ENCODE results near the gene TNRC6C. TPM values are rescaled to one million over a fixed set of nuclear protein-coding genes. Genes with fewer than 3 reads are reported as not detected.

The TNRC6C gene
- total RNA-seq, 2 experiments from 2014 or later: 10.9 to 15.6 TPM

DNA sequence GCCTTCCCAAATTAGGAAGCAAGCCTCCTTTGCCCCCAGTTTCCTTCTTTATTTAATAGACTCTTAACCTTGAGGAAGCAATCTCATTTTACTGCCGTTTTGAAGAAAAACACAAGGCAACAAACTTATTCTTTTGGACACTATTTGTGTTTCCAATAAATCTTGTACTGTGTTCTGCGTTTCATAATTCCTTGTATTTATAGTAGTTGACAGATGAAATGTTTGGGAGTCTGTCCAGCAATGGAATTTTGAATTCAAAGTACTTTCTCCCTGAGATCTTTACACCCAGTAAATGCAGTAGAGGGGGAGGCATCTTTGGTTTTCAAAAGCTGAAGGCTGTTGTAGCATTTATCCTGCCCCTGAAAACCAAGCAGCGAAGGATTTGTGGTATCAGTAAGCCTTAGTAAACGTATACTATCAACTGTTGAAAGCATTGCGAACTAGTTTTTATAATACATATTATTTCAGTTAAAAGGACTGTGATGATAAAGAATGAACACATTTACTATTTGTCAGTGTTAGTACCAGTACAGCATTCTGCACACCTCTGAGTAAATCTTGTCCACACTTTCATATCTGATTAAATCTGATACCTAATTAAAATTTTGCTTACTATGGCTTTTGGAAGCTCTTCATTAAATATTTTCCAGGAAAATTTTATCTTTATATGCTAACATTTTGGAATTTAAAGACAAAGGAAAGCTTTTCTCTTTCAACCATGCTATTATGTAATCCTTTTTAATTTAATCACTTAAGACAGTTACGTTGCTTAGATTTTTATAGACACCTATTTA is 83.1 kb downstream of the TNRC6C start:
- intact Hi-C loops (cut with micrococcal nuclease): no loop called here
- no peaks in the 10 kb centered on the region for H3K9me3 Mint-ChIP-seq
- no peaks in the 10 kb centered on the region for H3K27me3 Mint-ChIP-seq
- CTCF ChIA-PET: interaction anchor here (0.6 to 3.6 kb wide), 9 partner anchors 10 to 209 kb away, joined by 3 to 19 read pairs (median 3); no protein-coding TSS in a partner anchor
- peak overlapping the region; percentile 70 for H3K4me3 Mint-ChIP-seq
- H3K27ac Mint-ChIP-seq: peak overlapping the region; percentile 44
- peaks cover 4% of the 10 kb centered on the region for H3K36me3 Mint-ChIP-seq
- POLR2A ChIA-PET: interaction anchor here (0.7 kb wide), 1 partner anchor 396 kb away, joined by 4 read pairs; no protein-coding TSS in a partner anchor
- no peak for DNase-seq
- peaks cover 23% of the 10 kb centered on the region for H3K4me1 Mint-ChIP-seq (ENCODE audit: low read depth)

DNA sequence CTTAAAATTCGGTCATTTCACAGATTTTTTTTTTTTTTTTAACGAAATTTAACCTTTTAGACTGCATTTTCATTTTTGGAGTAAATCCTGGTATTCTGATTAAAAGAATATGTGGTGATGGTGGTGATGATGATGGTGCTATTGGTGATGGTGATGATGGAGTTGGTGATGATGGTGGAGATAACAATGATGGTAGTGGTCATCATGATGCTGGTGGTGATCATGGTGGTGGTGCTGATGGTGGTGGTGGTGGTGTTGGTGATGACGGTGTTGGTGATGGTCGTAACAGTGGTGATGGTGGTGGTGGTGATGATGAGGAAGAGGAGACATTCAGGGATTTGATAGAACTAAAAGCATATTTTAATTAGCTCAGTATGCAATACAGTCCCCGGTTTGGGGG is 84.0 kb downstream of the TNRC6C start:
- peaks cover 4% of the 10 kb centered on the region for H3K36me3 Mint-ChIP-seq
- no peak overlapping the region for H3K27ac Mint-ChIP-seq
- peaks cover 25% of the 10 kb centered on the region for H3K4me1 Mint-ChIP-seq (ENCODE audit: low read depth)
- ChIA-PET POLR2A (interaction anchor here (1.0 kb wide), 1 partner anchor 84 kb away, joined by 3 read pairs; the partner anchor contains the start of gene TNRC6C), CTCF (interaction anchor here (0.8 to 3.6 kb wide), 6 partner anchors 10 to 43 kb away, joined by 3 to 19 read pairs (median 3); no protein-coding TSS in a partner anchor)
- no peak overlapping the region for H3K4me3 Mint-ChIP-seq
- no peak for DNase-seq
- intact Hi-C loops (cut with micrococcal nuclease): no loop called here
- H3K9me3 Mint-ChIP-seq: no peaks in the 10 kb centered on the region
- H3K27me3 Mint-ChIP-seq: no peaks in the 10 kb centered on the region

GRCh38 chr17:78043031-78043430 is 84.5 kb downstream of the TNRC6C start:
- DNase-seq: no peak
- H3K36me3 Mint-ChIP-seq: peaks cover 4% of the 10 kb centered on the region
- H3K9me3 Mint-ChIP-seq: no peaks in the 10 kb centered on the region
- ChIA-PET POLR2A (interaction anchor here (1.0 kb wide), 1 partner anchor 85 kb away, joined by 3 read pairs; the partner anchor contains the start of gene TNRC6C), CTCF (interaction anchor here (0.9 to 3.6 kb wide), 3 partner anchors 10 to 42 kb away, joined by 3 to 19 read pairs (median 4); no protein-coding TSS in a partner anchor)
- H3K27me3 Mint-ChIP-seq: no peaks in the 10 kb centered on the region
- peaks cover 25% of the 10 kb centered on the region for H3K4me1 Mint-ChIP-seq (ENCODE audit: low read depth)
- no peak overlapping the region for H3K4me3 Mint-ChIP-seq
- no peak overlapping the region for H3K27ac Mint-ChIP-seq
- intact Hi-C loops (cut with micrococcal nuclease): no loop called here

DNA sequence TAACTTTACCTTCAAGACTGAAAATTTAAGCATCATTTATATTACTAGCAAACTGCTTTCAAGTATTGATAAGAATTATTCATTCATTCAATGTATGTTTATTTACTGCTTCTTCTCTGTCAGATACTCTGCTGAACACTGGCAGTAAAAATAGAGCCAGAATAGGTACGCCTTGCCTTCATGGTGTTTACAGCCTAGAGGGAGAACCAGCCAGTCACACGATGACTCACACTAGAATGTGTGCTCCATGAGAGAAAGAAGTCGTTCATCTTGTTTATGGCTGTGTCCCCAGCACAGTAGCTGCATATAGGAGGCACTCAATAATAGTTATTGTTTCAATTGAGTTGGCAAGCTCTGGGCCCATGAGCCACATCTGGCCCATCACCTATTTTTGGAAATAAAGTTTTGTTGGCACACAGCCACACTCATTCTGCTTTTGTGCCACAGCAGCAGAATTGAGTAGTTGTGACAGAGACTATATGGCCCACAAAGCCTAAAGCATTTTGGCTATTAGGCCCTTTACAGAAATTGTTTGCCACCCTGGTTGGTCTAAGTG is 85.9 kb downstream of the TNRC6C start:
- no peak overlapping the region for H3K4me3 Mint-ChIP-seq
- no peaks in the 10 kb centered on the region for H3K27me3 Mint-ChIP-seq
- no peaks in the 10 kb centered on the region for H3K9me3 Mint-ChIP-seq
- ChIA-PET CTCF (interaction anchor here (0.8 to 3.6 kb wide), 4 partner anchors 9 to 41 kb away, joined by 3 to 19 read pairs (median 4); no protein-coding TSS in a partner anchor), POLR2A (no interaction called here)
- H3K27ac Mint-ChIP-seq: no peak overlapping the region
- H3K4me1 Mint-ChIP-seq (ENCODE audit: low read depth): peaks cover 28% of the 10 kb centered on the region
- H3K36me3 Mint-ChIP-seq: peaks cover 10% of the 10 kb centered on the region
- DNase-seq: no peak
- intact Hi-C loops (cut with micrococcal nuclease): no loop called here

GRCh38 chr17:78045316-78045715 is 86.8 kb downstream of the TNRC6C start:
- intact Hi-C loops (cut with micrococcal nuclease): no loop called here
- no peaks in the 10 kb centered on the region for H3K27me3 Mint-ChIP-seq
- ChIA-PET CTCF (no interaction called here), POLR2A (no interaction called here)
- DNase-seq: peak; percentile 27
- peaks cover 28% of the 10 kb centered on the region for H3K4me1 Mint-ChIP-seq (ENCODE audit: low read depth)
- H3K9me3 Mint-ChIP-seq: no peaks in the 10 kb centered on the region
- no peak overlapping the region for H3K4me3 Mint-ChIP-seq
- H3K36me3 Mint-ChIP-seq: peaks cover 19% of the 10 kb centered on the region
- H3K27ac Mint-ChIP-seq: no peak overlapping the region

GRCh38 chr17:78046923-78047322 is 88.4 kb downstream of the TNRC6C start:
- intact Hi-C loops (cut with micrococcal nuclease): no loop called here
- H3K27ac Mint-ChIP-seq: no peak overlapping the region
- POLR2A ChIA-PET: no interaction called here
- DNase-seq: no peak
- H3K9me3 Mint-ChIP-seq: no peaks in the 10 kb centered on the region
- no peak overlapping the region for H3K4me3 Mint-ChIP-seq
- no peaks in the 10 kb centered on the region for H3K27me3 Mint-ChIP-seq
- H3K4me1 Mint-ChIP-seq (ENCODE audit: low read depth): peaks cover 25% of the 10 kb centered on the region
- CTCF ChIA-PET: interaction anchor here (1.4 kb wide), 1 partner anchor 33 kb away, joined by 3 read pairs; no protein-coding TSS in a partner anchor
- H3K36me3 Mint-ChIP-seq: peaks cover 27% of the 10 kb centered on the region

GRCh38 chr17:78048346-78049292 is 90.1 kb downstream of the TNRC6C start:
- intact Hi-C loops (cut with micrococcal nuclease): no loop called here
- no peaks in the 10 kb centered on the region for H3K27me3 Mint-ChIP-seq
- peaks cover 22% of the 10 kb centered on the region for H3K4me1 Mint-ChIP-seq (ENCODE audit: low read depth)
- POLR2A ChIA-PET: no interaction called here
- CTCF ChIA-PET: interaction anchor here (1.4 kb wide), 1 partner anchor 35 kb away, joined by 3 read pairs; no protein-coding TSS in a partner anchor
- DNase-seq: no peak
- peaks cover 26% of the 10 kb centered on the region for H3K36me3 Mint-ChIP-seq
- H3K4me3 Mint-ChIP-seq: no peak overlapping the region
- no peaks in the 10 kb centered on the region for H3K9me3 Mint-ChIP-seq
- H3K27ac Mint-ChIP-seq: no peak overlapping the region

DNA sequence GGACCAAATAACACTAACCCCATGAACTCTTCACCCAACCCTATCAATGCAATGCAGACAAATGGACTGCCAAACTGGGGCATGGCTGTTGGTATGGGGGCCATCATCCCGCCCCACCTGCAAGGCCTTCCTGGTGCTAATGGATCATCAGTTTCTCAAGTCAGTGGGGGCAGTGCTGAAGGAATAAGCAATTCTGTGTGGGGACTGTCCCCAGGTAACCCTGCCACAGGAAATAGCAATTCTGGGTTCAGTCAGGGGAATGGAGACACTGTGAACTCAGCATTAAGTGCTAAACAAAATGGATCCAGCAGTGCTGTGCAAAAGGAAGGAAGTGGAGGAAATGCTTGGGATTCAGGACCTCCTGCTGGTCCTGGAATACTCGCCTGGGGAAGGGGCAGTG is 91.1 kb downstream of the TNRC6C start:
- Mint-ChIP-seq H3K4me1 (ENCODE audit: low read depth) (peaks cover 19% of the 10 kb centered on the region), H3K9me3 (no peaks in the 10 kb centered on the region), H3K36me3 (peaks cover 23% of the 10 kb centered on the region), H3K27ac (peak overlapping the region; percentile 21), H3K4me3 (no peak overlapping the region), H3K27me3 (no peaks in the 10 kb centered on the region)
- CTCF ChIA-PET: no interaction called here
- POLR2A ChIA-PET: no interaction called here
- no peak for DNase-seq
- intact Hi-C loops (cut with micrococcal nuclease): no loop called here

GRCh38 chr17:78051186-78051972 is 92.9 kb downstream of the TNRC6C start:
- H3K9me3 Mint-ChIP-seq: no peaks in the 10 kb centered on the region
- H3K27ac Mint-ChIP-seq: no peak overlapping the region
- H3K36me3 Mint-ChIP-seq: peaks cover 23% of the 10 kb centered on the region
- DNase-seq: no peak
- H3K4me3 Mint-ChIP-seq: no peak overlapping the region
- H3K27me3 Mint-ChIP-seq: no peaks in the 10 kb centered on the region
- peaks cover 11% of the 10 kb centered on the region for H3K4me1 Mint-ChIP-seq (ENCODE audit: low read depth)
- intact Hi-C loops (cut with micrococcal nuclease): no loop called here
- CTCF ChIA-PET: interaction anchor here (0.6 to 0.7 kb wide), 2 partner anchors 10 to 33 kb away, joined by 3 read pairs; no protein-coding TSS in a partner anchor
- POLR2A ChIA-PET: no interaction called here

- ChIA-PET POLR2A (no interaction called here), CTCF (no interaction called here)
- no peak for DNase-seq
- H3K9me3 Mint-ChIP-seq: no peaks in the 10 kb centered on the region
- H3K4me3 Mint-ChIP-seq: no peak overlapping the region
- intact Hi-C loops (cut with micrococcal nuclease): no loop called here
- peaks cover 18% of the 10 kb centered on the region for H3K36me3 Mint-ChIP-seq
- no peak overlapping the region for H3K27ac Mint-ChIP-seq
- peaks cover 8% of the 10 kb centered on the region for H3K4me1 Mint-ChIP-seq (ENCODE audit: low read depth)
- H3K27me3 Mint-ChIP-seq: no peaks in the 10 kb centered on the region
These were observed 95.4 kb downstream of the TNRC6C start for GRCh38 chr17:78053777-78054468.
